ENCODE measurements around the gene ZNF32. TPM values are rescaled to one million over a fixed set of nuclear protein-coding genes. Genes with fewer than 3 reads are reported as not detected.
A peak's percentile ranks its signal among the peaks of the same experiment; 100 is the strongest.

ZNF32 gene
- total RNA-seq, 4 donors from 2014 or later = 54.8 to 77.7 (median 57.4) TPM

GRCh38 chr10:43682956-43683355, 34.3 kb upstream of the ZNF32 start:
- H3K9me3 ChIP-seq = no peaks in the 10 kb centered on the region
- TF ChIP-seq POLR2AphosphoS5 (IDR thresholded peaks at IDR 0.05) (no peak), POLR2A (IDR thresholded peaks at IDR 0.05; ENCODE audit: low read depth) (no peak), EP300 (IDR thresholded peaks at IDR 0.05) (no peak), CTCF (IDR thresholded peaks at IDR 0.05) (no peak)
- intact Hi-C loops (cut with DNase I) = no loop called here
- WGBS = 97% methylated on average over 2 of the region's 2 CpGs
- no peaks in the 10 kb centered on the region for H3K27me3 ChIP-seq
- peaks cover 11 to 32% (median 31%) of the 10 kb centered on the region in 4 donors for H3K4me1 ChIP-seq
- no peak for DNase-seq (ENCODE audit: extremely low spot score)
- no peak overlapping the region for H3K27ac ChIP-seq (replicated peaks in 1 of 4)
- no peak overlapping the region for H3K4me3 ChIP-seq
- H3K36me3 ChIP-seq = no peaks in the 10 kb centered on the region

DNA sequence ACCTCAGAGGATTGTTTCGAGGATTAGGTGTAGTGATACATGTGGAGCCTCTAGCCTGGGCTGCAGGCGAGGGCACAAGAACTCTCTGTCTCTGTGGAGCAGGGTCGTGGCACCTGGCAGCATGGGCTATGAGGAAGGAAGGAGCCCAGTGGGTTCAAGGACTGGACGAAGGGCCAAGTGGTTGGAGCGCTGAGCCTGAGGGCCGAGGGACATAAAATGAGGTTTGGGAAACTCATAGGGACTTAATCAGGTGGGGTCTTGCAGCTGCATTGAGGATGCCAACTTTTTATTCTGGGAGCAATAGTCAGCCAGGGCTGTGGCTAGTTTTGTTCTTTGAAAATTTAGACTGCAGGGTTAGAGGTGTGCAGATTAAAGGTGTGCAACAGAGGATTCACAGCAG, 33.0 kb upstream of the ZNF32 start:
- no peak overlapping the region for H3K4me3 ChIP-seq
- H3K36me3 ChIP-seq = no peaks in the 10 kb centered on the region
- H3K27ac ChIP-seq (replicated peaks in 1 of 4) = no peak overlapping the region
- H3K9me3 ChIP-seq = no peaks in the 10 kb centered on the region
- no peak for DNase-seq (ENCODE audit: extremely low spot score)
- intact Hi-C loops (cut with DNase I) = no loop called here
- WGBS = 87% methylated on average over 6 of the region's 6 CpGs
- no peak for TF ChIP-seq CTCF (IDR thresholded peaks at IDR 0.05)
- no peak for TF ChIP-seq EP300 (IDR thresholded peaks at IDR 0.05)
- TF ChIP-seq POLR2AphosphoS5 (IDR thresholded peaks at IDR 0.05) = no peak
- TF ChIP-seq POLR2A (IDR thresholded peaks at IDR 0.05; ENCODE audit: low read depth) = no peak
- no peaks in the 10 kb centered on the region for H3K27me3 ChIP-seq
- H3K4me1 ChIP-seq = peaks cover 11 to 32% (median 31%) of the 10 kb centered on the region in 4 donors

- intact Hi-C loops (cut with DNase I) = no loop called here
- H3K4me3 ChIP-seq = no peak overlapping the region
- 75% methylated on average over 7 of the region's 7 CpGs for WGBS
- DNase-seq (ENCODE audit: extremely low spot score) = no peak
- no peaks in the 10 kb centered on the region for H3K9me3 ChIP-seq
- H3K4me1 ChIP-seq = peaks cover 11 to 37% (median 35%) of the 10 kb centered on the region in 4 donors
- no peak overlapping the region for H3K27ac ChIP-seq (replicated peaks in 1 of 4)
- no peaks in the 10 kb centered on the region for H3K36me3 ChIP-seq
- TF ChIP-seq POLR2A (IDR thresholded peaks at IDR 0.05; ENCODE audit: low read depth) (no peak), EP300 (IDR thresholded peaks at IDR 0.05) (no peak)
- no peaks in the 10 kb centered on the region for H3K27me3 ChIP-seq
Measured at GRCh38 chr10:43681220-43681619, 32.5 kb upstream of the ZNF32 start.

DNA sequence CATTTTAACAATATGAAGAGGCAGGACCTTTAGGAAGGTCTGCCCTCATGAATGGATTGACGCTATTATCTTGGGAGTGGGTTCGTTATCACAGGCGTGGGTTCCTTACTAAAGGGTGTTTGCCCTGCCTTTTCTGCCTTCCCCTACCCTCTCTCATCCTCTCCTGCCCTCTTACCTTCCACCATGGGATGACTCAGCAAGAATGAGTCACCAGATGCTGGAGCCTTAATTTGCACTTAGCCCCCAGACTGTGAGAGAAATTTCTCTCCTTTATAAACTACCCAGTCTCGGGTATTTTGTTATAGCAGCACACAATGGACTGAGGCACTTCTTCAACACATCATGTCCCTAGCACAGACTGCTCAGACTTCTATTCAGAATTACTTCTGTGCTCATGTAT, 31.4 kb upstream of the ZNF32 start:
- intact Hi-C loops (cut with DNase I) = no loop called here
- peaks cover 0 to 5% (median 0%) of the 10 kb centered on the region in 4 donors for H3K9me3 ChIP-seq
- TF ChIP-seq EP300 (IDR thresholded peaks at IDR 0.05) = no peak
- no peak for TF ChIP-seq POLR2A (IDR thresholded peaks at IDR 0.05; ENCODE audit: low read depth)
- no peak for TF ChIP-seq POLR2AphosphoS5 (IDR thresholded peaks at IDR 0.05)
- H3K4me1 ChIP-seq = peaks cover 3 to 39% (median 37%) of the 10 kb centered on the region in 4 donors
- 73% methylated on average over 4 of the region's 4 CpGs for WGBS
- H3K4me3 ChIP-seq = no peak overlapping the region
- no peaks in the 10 kb centered on the region for H3K36me3 ChIP-seq
- no peak for DNase-seq (ENCODE audit: extremely low spot score)
- H3K27ac ChIP-seq (replicated peaks in 1 of 4) = no peak overlapping the region
- H3K27me3 ChIP-seq = no peaks in the 10 kb centered on the region

DNA sequence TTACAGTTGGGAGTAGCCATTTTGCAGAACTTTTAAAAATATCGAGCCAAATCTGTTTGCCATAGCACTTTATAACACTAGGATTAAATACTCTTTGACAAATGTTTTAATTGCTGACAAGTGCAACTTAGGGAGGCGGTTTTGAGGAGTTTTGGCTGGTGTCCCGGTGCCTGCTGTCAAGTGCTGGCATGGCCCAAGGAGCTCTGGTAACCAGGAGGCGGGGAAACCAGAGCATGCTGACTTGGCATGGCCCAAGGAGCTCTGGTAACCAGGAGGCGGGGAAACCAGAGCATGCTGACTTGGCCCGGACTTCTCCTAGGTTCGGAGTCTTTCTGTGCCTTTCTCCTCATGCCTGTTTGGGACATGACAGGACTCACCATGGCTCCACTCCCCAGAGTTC, 30.8 kb upstream of the ZNF32 start:
- no peak overlapping the region for H3K27ac ChIP-seq (replicated peaks in 1 of 4)

GRCh38 chr10:43678654-43679053, 30.0 kb upstream of the ZNF32 start:
- TF ChIP-seq CTCF (IDR thresholded peaks at IDR 0.05) (no peak), EP300 (IDR thresholded peaks at IDR 0.05) (no peak), POLR2AphosphoS5 (IDR thresholded peaks at IDR 0.05) (no peak), POLR2A (IDR thresholded peaks at IDR 0.05; ENCODE audit: low read depth) (no peak)
- peaks cover 8 to 49% (median 46%) of the 10 kb centered on the region in 4 donors for H3K4me1 ChIP-seq
- DNase-seq (ENCODE audit: extremely low spot score) = no peak
- no peaks in the 10 kb centered on the region for H3K27me3 ChIP-seq
- intact Hi-C loops (cut with DNase I) = no loop called here
- H3K4me3 ChIP-seq = no peak overlapping the region
- WGBS = 93% methylated on average over 10 of the region's 10 CpGs
- H3K9me3 ChIP-seq = peaks cover 0 to 5% (median 0%) of the 10 kb centered on the region in 4 donors
- H3K36me3 ChIP-seq = no peaks in the 10 kb centered on the region
- no peak overlapping the region for H3K27ac ChIP-seq (replicated peaks in 1 of 4)

More for the DNA sequence above, 30.8 kb upstream of the ZNF32 start:
- TF ChIP-seq POLR2AphosphoS5 (IDR thresholded peaks at IDR 0.05) (peak in 1 of 2 donors; percentile 46), EP300 (IDR thresholded peaks at IDR 0.05) (no peak)
- peaks cover 6 to 44% (median 41%) of the 10 kb centered on the region in 4 donors for H3K4me1 ChIP-seq
- WGBS = 49% methylated on average over 7 of the region's 7 CpGs
- no peaks in the 10 kb centered on the region for H3K36me3 ChIP-seq
- no peaks in the 10 kb centered on the region for H3K27me3 ChIP-seq
- H3K4me3 ChIP-seq = no peak overlapping the region
- H3K9me3 ChIP-seq = peaks cover 0 to 5% (median 0%) of the 10 kb centered on the region in 4 donors
- intact Hi-C loops (cut with DNase I) = no loop called here
- no peak for DNase-seq (ENCODE audit: extremely low spot score)
